Measurements from ENCODE around the gene PEAK3. TPM values are rescaled to one million over a fixed set of nuclear protein-coding genes. Genes with fewer than 3 reads are reported as not detected.
A peak's percentile ranks its signal among the peaks of the same experiment; 100 is the strongest.

Gene PEAK3
- 1 to 10 TPM; 1.0 to 8.5 TPM for total RNA-seq
- polyA plus RNA-seq (ENCODE audit: insufficient read length in 6 of 6): under 1 TPM; 0.07 to 0.25 (median 0.11) TPM
- long read RNA-seq, donor 1: 0 reads
- long read RNA-seq, donor 2: 0 reads
- long read RNA-seq, donor 3: 0 reads
- long read RNA-seq, donor 4: 0 reads
- long read RNA-seq, donor 5: 0 reads
- long read RNA-seq, donor 6: 0 reads
- long read RNA-seq, donor 7: 0 reads
- long read RNA-seq, donor 8: 0 reads
- long read RNA-seq, donor 9: 0 reads
- long read RNA-seq, donor 10: 0 reads
- long read RNA-seq, donor 11: 0 reads
- long read RNA-seq, donor 12: 0 reads

- peak within 1 kb of the TSS; percentile 17 to 50 for H3K4me3 ChIP-seq
- TF ChIP-seq CTCF (IDR thresholded peaks at IDR 0.05): no peak
- H3K27me3 ChIP-seq: peaks cover 0 to 13% of the 10 kb centered on the region in 2 donors
- ATAC-seq (peak; percentile 89), DNase-seq (peak in 3 of 4 donors; percentile 79 to 98 (median 91))
- peaks cover 3 to 58% of the 10 kb centered on the region in 2 donors for H3K4me1 ChIP-seq
- intact Hi-C loops (cut with DNase I): no loop called here
- no peaks in the 10 kb centered on the region for H3K9me3 ChIP-seq
- peaks cover 0 to 12% of the 10 kb centered on the region in 2 donors for H3K36me3 ChIP-seq
- H3K27ac ChIP-seq: peak within 1 kb of the TSS; percentile 54 to 84
These were observed at the start of gene PEAK3 for GRCh38 chr19:2282062-2282861. Gene PEAK3 (minus strand): TSS chr19:2282175. CDS start chr19:2280931, 1,244 bp downstream.

- no peak for TF ChIP-seq CTCF (IDR thresholded peaks at IDR 0.05)
- DNase-seq (peak in 1 of 4 donors; percentile 36), ATAC-seq (no peak)
- Histone ChIP-seq H3K27ac (no peak overlapping the region), H3K27me3 (no peaks in the 10 kb centered on the region), H3K36me3 (peaks cover 0 to 2% of the 10 kb centered on the region in 2 donors), H3K4me1 (peaks cover 15 to 69% of the 10 kb centered on the region in 2 donors), H3K9me3 (no peaks in the 10 kb centered on the region), H3K4me3 (no peak overlapping the region)
- intact Hi-C loops (cut with DNase I): no loop called here
These were observed 48.8 kb upstream of the PEAK3 start for GRCh38 chr19:2330632-2331284.

GRCh38 chr19:2330255-2330631 is 48.3 kb upstream of the PEAK3 start:
- no peak overlapping the region for H3K4me3 ChIP-seq
- ATAC-seq: no peak
- no peak for TF ChIP-seq CTCF (IDR thresholded peaks at IDR 0.05)
- intact Hi-C loops (cut with DNase I): no loop called here
- DNase-seq: peak in 1 of 4 donors; percentile 61
- H3K36me3 ChIP-seq: peaks cover 0 to 7% of the 10 kb centered on the region in 2 donors
- peaks cover 15 to 74% of the 10 kb centered on the region in 2 donors for H3K4me1 ChIP-seq
- H3K9me3 ChIP-seq: no peaks in the 10 kb centered on the region
- H3K27me3 ChIP-seq: no peaks in the 10 kb centered on the region
- no peak overlapping the region for H3K27ac ChIP-seq

GRCh38 chr19:2329501-2329916 is 47.5 kb upstream of the PEAK3 start:
- no peaks in the 10 kb centered on the region for H3K9me3 ChIP-seq
- H3K36me3 ChIP-seq: peaks cover 0 to 14% of the 10 kb centered on the region in 2 donors
- no peaks in the 10 kb centered on the region for H3K27me3 ChIP-seq
- no peak overlapping the region for H3K27ac ChIP-seq
- intact Hi-C loops (cut with DNase I): no loop called here
- ATAC-seq (no peak), DNase-seq (no peak)
- H3K4me1 ChIP-seq: peaks cover 15 to 75% of the 10 kb centered on the region in 2 donors
- peak overlapping the region; percentile 82 to 85 for H3K4me3 ChIP-seq
- no peak for TF ChIP-seq CTCF (IDR thresholded peaks at IDR 0.05)

- H3K4me3 ChIP-seq: peak overlapping the region; percentile 82 to 85
- DNase-seq: no peak
- H3K27ac ChIP-seq: peak overlapping the region in 1 of 2 donors; percentile 86
- no peak for ATAC-seq
- H3K36me3 ChIP-seq: peaks cover 0 to 18% of the 10 kb centered on the region in 2 donors
- H3K9me3 ChIP-seq: no peaks in the 10 kb centered on the region
- intact Hi-C loops (cut with DNase I): no loop called here
- TF ChIP-seq CTCF (IDR thresholded peaks at IDR 0.05): no peak
- H3K27me3 ChIP-seq: no peaks in the 10 kb centered on the region
- H3K4me1 ChIP-seq: peaks cover 15 to 75% of the 10 kb centered on the region in 2 donors
These were observed 47.1 kb upstream of the PEAK3 start for GRCh38 chr19:2329149-2329478.

Measured in left lung (tissue), 14 donors.